HuH-7 (cell line): ENCODE measurements around the gene UBL5.
"Not testable (repeated sequence)": the region's sequence is repeated elsewhere in the genome, so short reads cannot be mapped to it uniquely, and the experiment has no call there.

ENCODE experiments used
- DNase-seq: peaks from one replicate; pipeline ENCODE4 v3.0.0; 2011; ENCODE audit warnings: low spot score

Gene UBL5

GRCh38 chr19:9827289-9828238 lies at the start of gene UBL5:
UBL5 (plus strand) TSS chr19:9827918; CDS start chr19:9828338, 420 bp downstream.
- DNase-seq, result peak; percentile 92

GRCh38 chr19:9782338-9782737 lies 45.4 kb upstream of the UBL5 start:
- DNase-seq, result no peak

DNA sequence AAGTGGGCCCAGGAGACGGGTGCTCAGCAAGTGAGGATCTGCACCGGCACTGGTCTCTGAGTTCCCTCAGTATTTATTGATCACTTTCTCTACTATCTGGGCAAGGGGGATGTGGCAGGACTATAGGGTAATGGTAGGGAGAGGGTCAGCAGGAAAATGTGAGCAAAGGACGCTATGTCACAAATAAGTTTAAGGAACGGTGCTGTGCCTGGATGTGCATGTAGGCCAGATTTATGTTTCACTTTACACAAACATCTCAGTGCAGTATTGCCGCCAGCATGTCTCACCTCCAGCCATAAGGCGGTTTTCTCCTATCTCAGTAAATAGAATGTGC lies 43.6 kb upstream of the UBL5 start:
- not testable (repeated sequence) for DNase-seq

- peak; percentile 86 for DNase-seq
Observed at GRCh38 chr19:9785367-9786331, 42.1 kb upstream of the UBL5 start.

DNA sequence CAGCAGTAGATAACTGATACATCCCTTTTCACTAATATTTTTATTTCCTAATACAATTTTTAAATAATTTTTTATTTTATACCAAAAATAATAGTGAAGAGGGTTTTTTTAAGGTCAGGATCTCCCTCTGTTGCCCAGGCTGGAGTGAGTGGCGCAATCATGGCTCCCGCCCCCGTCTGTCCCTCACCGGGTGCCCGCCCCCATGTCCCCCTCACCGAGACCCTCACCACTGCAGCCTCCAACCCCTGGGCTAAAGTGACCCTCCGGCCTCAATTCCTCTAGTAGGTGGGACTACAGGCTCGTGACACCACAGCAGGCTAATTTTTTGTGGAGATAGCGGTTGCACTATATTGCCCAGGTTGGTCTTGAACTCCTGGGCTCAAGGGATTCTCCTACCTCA lies 41.4 kb upstream of the UBL5 start:
- no peak for DNase-seq

- no peak for DNase-seq
Observed at GRCh38 chr19:9786819-9787218, 40.9 kb upstream of the UBL5 start.

DNA sequence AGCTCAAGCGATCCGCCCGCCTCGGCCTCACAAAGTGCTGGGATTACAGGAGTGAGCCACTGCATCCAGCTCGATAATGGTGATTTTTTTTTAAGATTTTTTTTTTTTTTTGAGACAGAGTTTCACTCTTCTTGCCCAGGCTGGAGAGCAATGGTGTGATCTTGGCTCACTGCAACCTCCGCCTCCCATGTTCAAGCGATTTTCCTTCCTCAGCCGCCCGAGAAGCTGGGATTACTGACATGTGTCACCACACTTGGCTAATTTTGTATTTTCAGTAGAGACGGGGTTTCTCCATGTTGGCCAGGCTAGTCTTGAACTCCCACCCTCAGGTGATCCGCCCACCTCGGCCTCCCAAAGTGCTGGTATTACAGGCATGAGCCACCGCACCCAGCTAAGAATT lies 39.1 kb upstream of the UBL5 start:
- not testable (repeated sequence) for DNase-seq

DNA sequence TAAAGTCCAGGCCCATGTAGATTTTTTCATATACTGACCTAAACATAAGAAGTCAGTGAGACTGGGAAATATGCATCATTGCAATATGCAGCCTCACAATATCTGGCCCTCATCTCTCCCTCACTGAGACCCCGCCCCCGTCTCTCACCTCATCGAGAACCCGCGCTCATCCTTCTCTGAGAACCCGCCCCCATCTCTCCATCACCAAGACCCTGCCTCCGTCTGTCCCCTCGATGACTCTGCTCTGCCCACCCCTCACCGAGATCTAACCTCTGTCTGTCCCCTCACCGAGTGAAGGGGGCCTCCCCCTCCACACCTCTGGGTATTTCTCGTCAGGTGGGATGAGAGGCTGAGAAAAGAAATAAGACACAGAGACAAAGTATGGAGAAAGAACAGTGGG lies 38.7 kb upstream of the UBL5 start:
- no peak for DNase-seq

DNA sequence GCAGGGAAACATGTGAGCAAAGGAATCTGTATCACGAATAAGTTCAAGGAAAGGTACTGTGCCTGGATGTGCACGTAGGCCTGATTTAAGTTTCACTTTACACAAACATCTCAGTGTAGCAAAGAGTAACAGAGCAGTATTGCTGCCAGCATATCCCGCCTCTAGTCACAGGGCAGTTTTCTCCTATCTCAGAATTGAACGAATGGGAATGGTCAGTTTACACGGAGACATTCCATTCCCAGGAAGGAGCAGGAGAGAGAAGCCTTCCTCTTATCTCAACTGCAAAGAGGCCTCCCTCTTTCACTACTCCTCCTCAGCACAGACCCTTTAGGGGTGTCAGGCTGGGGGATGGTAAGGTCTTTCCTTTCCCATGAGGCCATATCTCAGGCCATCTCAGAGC lies 38.1 kb upstream of the UBL5 start:
- DNase-seq, result not testable (repeated sequence)

- DNase-seq, result not testable (repeated sequence)
Observed at GRCh38 chr19:9791073-9791367, 36.7 kb upstream of the UBL5 start.

DNA sequence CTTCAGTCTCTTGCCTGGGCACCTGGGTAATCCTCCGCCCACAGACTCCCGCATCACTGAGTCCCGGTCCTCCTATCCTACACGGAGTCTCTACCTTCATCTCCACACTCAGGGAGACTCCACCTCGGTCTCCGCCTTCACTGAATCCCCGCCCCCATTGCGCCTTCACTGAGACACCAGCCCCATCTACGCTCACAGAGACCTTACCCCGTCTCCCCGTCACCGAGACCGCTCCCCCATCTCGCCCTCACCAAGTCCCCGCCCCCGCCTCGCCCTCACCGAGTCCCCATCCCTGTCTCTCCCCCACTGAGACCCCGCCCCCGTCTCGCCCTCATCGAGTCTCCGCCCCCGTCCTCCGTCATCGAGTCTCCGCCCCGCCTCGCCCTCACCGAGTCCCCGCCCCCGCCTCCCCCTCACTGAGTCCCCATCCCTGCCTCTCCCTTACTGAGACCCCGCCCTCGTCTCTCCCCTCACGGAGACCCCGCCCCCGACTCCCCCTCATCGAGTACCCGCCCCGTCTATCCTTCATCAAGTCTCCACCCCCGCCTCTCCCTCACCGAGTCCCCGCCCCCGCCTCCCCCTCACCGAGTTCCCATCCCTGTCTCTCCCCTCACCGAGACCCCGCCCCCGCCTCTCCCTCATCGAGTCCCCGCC lies 36.0 kb upstream of the UBL5 start:
- DNase-seq, result peak; percentile 49

DNA sequence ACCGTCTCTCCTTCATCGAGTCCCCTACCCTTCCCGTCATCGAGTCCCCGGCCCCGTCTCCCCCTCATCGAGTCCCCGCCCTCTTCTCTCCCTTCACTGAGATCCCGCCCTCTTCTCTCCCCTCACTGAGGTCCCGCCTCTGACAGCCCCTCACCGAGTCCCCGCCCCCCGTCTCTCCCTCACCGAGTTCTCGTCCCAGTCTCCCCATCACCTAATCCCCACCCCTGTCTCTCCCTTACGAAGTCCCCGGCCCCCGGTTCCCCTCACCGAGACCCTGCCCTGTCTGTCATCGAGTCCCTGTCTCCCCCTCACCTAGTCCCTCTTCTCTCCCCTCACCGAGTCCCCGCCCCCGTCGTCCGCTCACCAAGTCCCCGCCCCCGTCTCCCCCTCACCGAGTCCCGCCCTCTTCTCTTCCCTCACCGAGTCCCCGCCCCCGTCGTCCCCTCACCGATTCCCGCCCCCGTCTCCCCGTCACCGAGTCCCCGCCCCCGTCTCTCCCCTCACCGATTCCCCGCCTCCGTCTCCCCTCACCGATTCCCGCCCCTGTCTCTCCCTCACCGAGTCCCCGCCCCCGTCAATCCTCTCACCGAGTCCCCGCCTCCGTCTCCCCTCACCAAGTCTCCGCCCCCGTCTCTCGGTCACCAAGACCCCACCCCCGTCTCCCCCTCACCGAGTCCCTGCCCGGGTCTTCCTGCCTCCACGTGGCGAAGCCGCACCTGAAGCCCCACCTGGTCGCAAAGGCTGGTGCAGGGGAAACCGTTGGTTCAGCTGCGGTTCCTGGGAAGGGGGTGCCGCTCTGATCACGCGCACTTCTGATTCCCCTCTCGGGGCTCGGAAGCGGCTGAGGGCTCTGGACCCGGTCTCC lies 35.3 kb upstream of the UBL5 start:
- DNase-seq, result peak; percentile 37

- no peak for DNase-seq
Observed at GRCh38 chr19:9793071-9793591, 34.6 kb upstream of the UBL5 start.

- DNase-seq, result peak; percentile 59
Observed at GRCh38 chr19:9796113-9796773, 31.5 kb upstream of the UBL5 start.

DNA sequence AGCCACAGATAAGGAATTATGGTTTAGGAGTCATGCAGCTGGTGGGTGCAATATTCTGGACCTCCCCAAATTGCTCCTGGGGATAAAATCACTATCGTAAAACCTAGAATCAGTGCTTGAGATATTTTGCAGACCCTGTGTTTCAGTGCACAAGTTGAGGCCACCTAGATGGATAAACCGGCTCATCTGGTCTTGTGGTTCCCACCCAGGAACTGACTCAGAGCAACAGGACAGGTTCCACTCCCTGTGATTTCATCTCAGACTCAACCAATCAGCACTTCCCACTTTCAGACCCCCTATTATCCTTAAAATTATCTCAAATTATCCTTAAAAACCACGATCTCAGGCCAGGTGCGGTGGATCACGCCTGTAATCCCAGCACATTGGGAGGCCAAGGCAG lies 29.8 kb upstream of the UBL5 start:
- no peak for DNase-seq

DNA sequence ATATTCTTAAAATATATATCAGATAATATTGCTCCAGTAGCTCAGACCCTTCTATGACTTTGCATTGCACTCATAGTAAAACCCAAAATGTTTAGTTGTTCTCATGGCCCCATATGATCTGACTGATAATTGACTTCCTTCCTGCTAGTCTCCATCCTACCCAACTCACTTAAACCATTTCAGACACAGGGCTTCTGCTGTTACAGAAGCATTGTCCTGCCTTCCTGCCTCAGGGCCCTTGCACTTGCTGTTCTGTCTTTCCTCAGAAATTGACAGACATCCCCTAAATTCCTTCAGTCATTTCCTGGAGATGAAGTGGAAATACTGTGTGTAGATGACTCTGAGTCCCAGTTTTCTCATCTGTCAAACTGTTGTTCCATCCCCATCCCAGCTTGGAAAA lies 28.6 kb upstream of the UBL5 start:
- no peak for DNase-seq

DNA sequence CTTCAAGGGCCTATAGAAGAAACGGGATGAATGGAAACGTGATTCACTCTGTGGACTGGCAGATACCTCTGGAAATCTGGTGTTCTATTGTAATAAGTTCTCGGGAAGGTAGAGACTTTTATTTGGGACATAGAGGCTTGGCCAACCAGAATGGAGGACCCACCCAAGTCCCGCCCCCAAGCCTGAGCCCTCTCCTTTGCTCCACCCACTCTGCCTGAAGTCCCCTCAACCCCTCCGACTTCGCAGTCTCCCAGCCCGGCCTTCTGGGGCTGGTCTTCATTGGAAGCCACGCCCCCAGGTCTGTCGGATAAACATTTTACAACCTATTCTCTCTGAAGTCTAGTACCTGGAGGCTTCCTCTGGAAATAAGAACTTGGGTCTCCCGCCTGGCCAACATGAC lies 25.7 kb upstream of the UBL5 start:
- no peak for DNase-seq

GRCh38 chr19:9806803-9807202 lies 20.9 kb upstream of the UBL5 start:
- DNase-seq, result no peak

- no peak for DNase-seq
Observed at GRCh38 chr19:9808855-9809824, 18.6 kb upstream of the UBL5 start.

- DNase-seq, result no peak
Observed at GRCh38 chr19:9811139-9811538, 16.6 kb upstream of the UBL5 start.
